ENCODE measurements around the gene SCART1.

DNA sequence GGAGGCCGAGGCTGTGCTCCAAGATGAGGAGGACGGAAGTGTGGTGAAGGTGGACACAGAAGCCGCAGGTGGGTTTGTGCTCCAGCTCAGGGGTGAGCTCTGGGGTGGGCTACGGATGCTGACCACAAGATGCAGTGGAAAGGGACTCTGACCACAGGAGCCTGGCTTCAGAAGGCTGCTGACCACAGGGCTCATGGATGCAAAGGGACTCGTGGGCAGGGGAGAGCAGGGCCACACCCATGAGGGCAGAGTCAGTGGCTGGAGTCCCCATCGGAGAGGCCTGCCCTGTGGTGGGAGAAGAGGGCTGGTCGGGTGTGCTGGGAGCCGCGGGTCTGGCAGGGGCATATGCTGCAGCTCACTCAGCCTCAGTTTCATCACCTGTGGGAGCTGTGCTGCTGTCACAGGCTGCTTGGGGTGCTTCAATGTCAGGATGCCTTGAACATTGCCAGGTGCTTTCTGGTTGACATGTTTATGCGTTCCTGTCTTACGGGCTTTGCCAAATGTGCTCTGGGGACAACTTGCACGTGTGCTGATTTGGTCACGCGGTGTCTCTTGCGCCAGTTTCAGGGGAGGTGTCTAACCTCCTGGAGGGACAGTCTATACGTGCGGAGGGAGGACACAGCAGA, 13.7 kb downstream of the SCART1 start:
- TF ChIP-seq GATA2 (IDR thresholded peaks at IDR 0.05; ENCODE audit: low read depth, low read length) (no peak), GATA3 (IDR thresholded peaks at IDR 0.05; ENCODE audit: low read depth, low read length) (no peak)

Data from SH-SY5Y (cell line).